OCI-LY3 (cell line): ENCODE data around the gene CELF1.
A peak's percentile ranks its signal among the peaks of the same experiment; 100 is the strongest.

Source experiments
- H2AFZ ChIP-seq: fragments of 200-600, 300-600 bp; shearing (Covaris generic); 2 replicates; pipeline ENCODE4 v1.6.0; 2014; ENCODE audit warnings: antibody characterized with exemption, low read depth, low read length
- H3K27ac ChIP-seq: fragments of 200-600, 300-600 bp; sonication (generic); 2 replicates; pipeline ENCODE4 v1.5.1; 2014; ENCODE audit warnings: mild to moderate bottlenecking, low read length, moderate library complexity, mixed read lengths
- H3K27me3 ChIP-seq: fragments of 200-600, 300-600 bp; sonication (generic); 2 replicates; pipeline ENCODE4 v1.6.1; 2014; ENCODE audit warnings: low read depth, low read length, mixed read lengths
- H3K36me3 ChIP-seq: fragments of 200-600, 300-600 bp; sonication (generic); replicated peaks from 2 replicates; pipeline ENCODE3; 2014; ENCODE audit warnings: low read depth, low read length, mixed read lengths
- H3K4me1 ChIP-seq: fragments of 300-600, 200-600 bp; sonication (generic); 2 replicates; pipeline ENCODE4 v1.6.1; 2014; ENCODE audit warnings: low read length, mixed read lengths
- H3K4me2 ChIP-seq: fragments of 200-600, 300-600 bp; sonication (generic); 2 replicates; pipeline ENCODE4 v1.6.1; 2014; ENCODE audit warnings: low read length, mixed read lengths
- H3K4me3 ChIP-seq: fragments of 300-600, 200-600 bp; sonication (generic); 2 replicates; pipeline ENCODE4 v1.5.1; 2014; ENCODE audit warnings: antibody characterized with exemption, mild to moderate bottlenecking, low read length, moderate library complexity
- H3K79me2 ChIP-seq: fragments of 300-600, 200-600 bp; shearing (Covaris generic); 2 replicates; pipeline ENCODE4 v1.6.1; 2014; ENCODE audit warnings: mild to moderate bottlenecking, low read length, mixed read lengths
- H3K9ac ChIP-seq: fragments of 300-600, 200-600 bp; shearing (Covaris generic); 2 replicates; pipeline ENCODE4 v1.6.0; 2014; ENCODE audit warnings: mild to moderate bottlenecking, low read length, moderate library complexity
- H3K9me3 ChIP-seq: fragments of 200-600, 300-600 bp; shearing (Covaris generic); 2 replicates; pipeline ENCODE4 v1.6.1; 2014; ENCODE audit warnings: low read length, mixed read lengths; ENCODE audit not compliant: insufficient read depth
- H4K20me1 ChIP-seq: fragments of 200-600, 300-600 bp; sonication (generic); 2 replicates; pipeline ENCODE4 v1.6.1; 2016; ENCODE audit warnings: low read length, mixed read lengths; ENCODE audit not compliant: insufficient read depth
- CTCF ChIP-seq: fragments of 200-600, 300-600 bp; sonication (generic); IDR thresholded peaks from 2 replicates; pipeline ENCODE4 v1.5.1; 2014; ENCODE audit warnings: antibody characterized with exemption, low read length, low read depth
- EZH2phosphoT487 ChIP-seq: fragments of 200-600 bp; shearing (Covaris generic); IDR thresholded peaks from 2 replicates; pipeline ENCODE4 v1.6.1; 2018; ENCODE audit warnings: antibody characterized with exemption, mixed run types, low read depth

Gene CELF1

GRCh38 chr11:47516984-47517853, 35.7 kb downstream of the CELF1 start:
- H3K9ac ChIP-seq: peak overlapping the region; percentile 76
- H3K4me2 ChIP-seq: peak overlapping the region; percentile 72
- no peaks in the 10 kb centered on the region for H3K27me3 ChIP-seq
- no peak overlapping the region for H2AFZ ChIP-seq
- peaks cover 72% of the 10 kb centered on the region for H3K4me1 ChIP-seq
- peak overlapping the region; percentile 98 for H3K27ac ChIP-seq
- H3K36me3 ChIP-seq: no peaks in the 10 kb centered on the region
- TF ChIP-seq CTCF: no peak
- TF ChIP-seq EZH2phosphoT487: no peak
- H3K4me3 ChIP-seq: peak overlapping the region; percentile 75
- H3K79me2 ChIP-seq: peaks cover 95% of the 10 kb centered on the region
- H3K9me3 ChIP-seq: no peaks in the 10 kb centered on the region
- no peaks in the 10 kb centered on the region for H4K20me1 ChIP-seq

GRCh38 chr11:47516155-47516554, 36.8 kb downstream of the CELF1 start:
- H3K4me2 ChIP-seq: peak overlapping the region; percentile 72
- H3K9me3 ChIP-seq: no peaks in the 10 kb centered on the region
- peak overlapping the region; percentile 75 for H3K4me3 ChIP-seq
- no peak overlapping the region for H2AFZ ChIP-seq
- peak overlapping the region; percentile 76 for H3K9ac ChIP-seq
- H3K4me1 ChIP-seq: peaks cover 77% of the 10 kb centered on the region
- TF ChIP-seq EZH2phosphoT487 (no peak), CTCF (no peak)
- peak overlapping the region; percentile 98 for H3K27ac ChIP-seq
- no peaks in the 10 kb centered on the region for H4K20me1 ChIP-seq
- H3K79me2 ChIP-seq: peaks cover 95% of the 10 kb centered on the region
- H3K27me3 ChIP-seq: no peaks in the 10 kb centered on the region
- peaks cover 3% of the 10 kb centered on the region for H3K36me3 ChIP-seq

- H2AFZ ChIP-seq: no peak overlapping the region
- TF ChIP-seq EZH2phosphoT487: no peak
- peak; percentile 24 for TF ChIP-seq CTCF
- H4K20me1 ChIP-seq: no peaks in the 10 kb centered on the region
- H3K9ac ChIP-seq: peak overlapping the region; percentile 76
- peaks cover 95% of the 10 kb centered on the region for H3K79me2 ChIP-seq
- H3K4me3 ChIP-seq: peak overlapping the region; percentile 75
- H3K27ac ChIP-seq: peak overlapping the region; percentile 98
- peaks cover 11% of the 10 kb centered on the region for H3K36me3 ChIP-seq
- H3K4me2 ChIP-seq: peak overlapping the region; percentile 72
- no peaks in the 10 kb centered on the region for H3K27me3 ChIP-seq
- H3K4me1 ChIP-seq: peaks cover 88% of the 10 kb centered on the region
- H3K9me3 ChIP-seq: no peaks in the 10 kb centered on the region
Measured at GRCh38 chr11:47514825-47515647, 37.9 kb downstream of the CELF1 start.

GRCh38 chr11:47512701-47513100, 40.2 kb downstream of the CELF1 start:
- Histone ChIP-seq H3K36me3 (peaks cover 11% of the 10 kb centered on the region), H2AFZ (no peak overlapping the region), H4K20me1 (no peaks in the 10 kb centered on the region), H3K9ac (peak overlapping the region; percentile 67), H3K27me3 (no peaks in the 10 kb centered on the region), H3K79me2 (peaks cover 95% of the 10 kb centered on the region), H3K4me2 (peak overlapping the region; percentile 81), H3K9me3 (no peaks in the 10 kb centered on the region), H3K4me3 (peak overlapping the region; percentile 44), H3K4me1 (peaks cover 96% of the 10 kb centered on the region), H3K27ac (peak overlapping the region; percentile 98)
- no peak for TF ChIP-seq EZH2phosphoT487
- no peak for TF ChIP-seq CTCF
